H1 (cell line): ENCODE measurements around the gene TFDP1. TPM values are rescaled to one million over a fixed set of nuclear protein-coding genes. Genes with fewer than 3 reads are reported as not detected.

ENCODE experiments used
- CTCF ChIA-PET: fragments of 300-600 bp; sonication (Branson Sonifier 250); formaldehyde crosslinking; loops from one replicate; lab custom pipeline; 2021; ENCODE audit not compliant: partially characterized antibody; lab: Charles Lee
- POLR2A ChIA-PET: fragments of 300-600 bp; sonication (Branson Sonifier 250); formaldehyde crosslinking; loops from one replicate; lab custom pipeline; 2021; ENCODE audit warnings: inconsistent platforms; ENCODE audit not compliant: partially characterized antibody; lab: Charles Lee
- DNase-seq, 2 experiments: peaks; one replicate each; pipeline versions ENCODE4 v3.0.0 to v3.0.0-alpha.2; 2010 to 2022; ENCODE audit warnings: low spot score in 2 of 2, low read depth in 1 of 2, mixed read lengths in 1 of 2
- FAIRE-seq: peaks from 2 replicates; lab custom pipeline; 2011; peaks lifted over from hg19 to GRCh38; lab: Jason Lieb, UNC
- H2AFZ ChIP-seq: 2 replicates; pipeline ENCODE4 v1.8.1; 2012; ENCODE audit warnings: low read length, inconsistent platforms
- H2AK5ac ChIP-seq: 2 replicates; pipeline ENCODE4 v1.6.1; 2013; ENCODE audit warnings: low read depth, low read length
- H2BK120ac ChIP-seq: replicated peaks from 2 replicates; pipeline ENCODE3; 2013; ENCODE audit warnings: low read depth, low read length, inconsistent platforms
- H2BK12ac ChIP-seq: 2 replicates; pipeline ENCODE4 v1.6.1; 2013; ENCODE audit warnings: low read depth, low read length
- H2BK15ac ChIP-seq: 2 replicates; pipeline ENCODE4 v1.6.1; 2013; ENCODE audit warnings: low read length
- H2BK20ac ChIP-seq: 2 replicates; pipeline ENCODE4 v1.6.1; 2013; ENCODE audit warnings: low read length
- H2BK5ac ChIP-seq: 2 replicates; pipeline ENCODE4 v1.6.1; 2013; ENCODE audit warnings: low read depth, low read length
- H3K14ac ChIP-seq: 2 replicates; pipeline ENCODE4 v1.6.1; 2013; ENCODE audit warnings: inconsistent platforms; ENCODE audit not compliant: insufficient read length
- H3K18ac ChIP-seq: 2 replicates; pipeline ENCODE4 v1.6.1; 2013; ENCODE audit warnings: low read length; ENCODE audit errors: extremely low read depth
- H3K23ac ChIP-seq: 2 replicates; pipeline ENCODE4 v1.6.1; 2013; ENCODE audit warnings: inconsistent platforms; ENCODE audit not compliant: insufficient read length
- H3K23me2 ChIP-seq: 2 replicates; pipeline ENCODE4 v1.6.1; 2013; ENCODE audit warnings: low read depth, low read length
- H3K27ac ChIP-seq: 2 replicates; pipeline ENCODE4 v1.6.1; 2011; ENCODE audit warnings: low read depth, low read length, inconsistent platforms
- H3K27me3 ChIP-seq, 4 experiments: replicated peaks in 1 of 4; 1 replicate in 1 of 4; 2 replicates in 3 of 4; pipeline versions ENCODE4 v1.6.1 to v1.8.1; 2011 to 2013; ENCODE audit warnings: low read length in 3 of 4, mild to moderate bottlenecking in 3 of 4, inconsistent platforms in 2 of 4, mixed read lengths in 2 of 4, moderate library complexity in 1 of 4; ENCODE audit not compliant: control insufficient read depth in 3 of 4, insufficient read depth in 3 of 4; ENCODE audit errors: extremely low read depth in 1 of 4
- H3K36me3 ChIP-seq, 4 experiments: 2 replicates each; pipeline versions ENCODE4 v1.6.1 to v1.8.1; 2011 to 2013; ENCODE audit warnings: mild to moderate bottlenecking in 4 of 4, low read length in 3 of 4, moderate library complexity in 2 of 4, control low read depth in 1 of 4, inconsistent platforms in 1 of 4; ENCODE audit not compliant: insufficient read depth in 4 of 4, control insufficient read depth in 2 of 4
- H3K4ac ChIP-seq: replicated peaks from 2 replicates; pipeline ENCODE3; 2013; ENCODE audit warnings: low read length, low read depth, mixed read lengths, inconsistent platforms; ENCODE audit not compliant: insufficient read length
- H3K4me1 ChIP-seq, 4 experiments: replicated peaks in 1 of 4; 1 replicate in 1 of 4; 2 replicates in 3 of 4; pipeline versions ENCODE4 v1.6.1 to v1.8.1; 2011 to 2013; ENCODE audit warnings: low read length in 3 of 4, inconsistent platforms in 2 of 4, mixed read lengths in 1 of 4; ENCODE audit not compliant: insufficient read depth in 4 of 4, control insufficient read depth in 3 of 4
- H3K4me2 ChIP-seq, 2 experiments: 2 replicates each; pipeline versions ENCODE4 v1.6.1 to v1.8.1; 2011 to 2013; ENCODE audit warnings: low read depth in 2 of 2, low read length in 2 of 2, control low read depth in 1 of 2, inconsistent platforms in 1 of 2, mild to moderate bottlenecking in 1 of 2; ENCODE audit not compliant: insufficient read depth in 1 of 2
- H3K4me3 ChIP-seq, 4 experiments: fragments of 200-600, 300-600 bp in 1 of 4; sonication (generic), shearing (Covaris generic), sonication (Bioruptor Twin) in 1 of 4; 2 replicates each; pipeline versions ENCODE4 v1.5.1 to v1.8.1; 2011 to 2016; ENCODE audit warnings: low read length in 4 of 4, low read depth in 3 of 4, control low read depth in 2 of 4, inconsistent platforms in 2 of 4, mild to moderate bottlenecking in 2 of 4, mixed read lengths in 1 of 4, moderate library complexity in 1 of 4; ENCODE audit not compliant: insufficient read depth in 2 of 4; ENCODE audit errors: extremely low read depth in 1 of 4
- H3K56ac ChIP-seq: replicated peaks from 2 replicates; pipeline ENCODE3; 2013; ENCODE audit warnings: low read depth, mild to moderate bottlenecking, mixed read lengths, low read length, inconsistent platforms; ENCODE audit not compliant: insufficient read length
- H3K79me1 ChIP-seq: 2 replicates; pipeline ENCODE4 v1.6.1; 2013; ENCODE audit warnings: low read depth, low read length, control low read depth
- H3K79me2 ChIP-seq, 2 experiments: 2 replicates each; pipeline versions ENCODE4 v1.6.1 to v1.8.1; 2012 to 2013; ENCODE audit warnings: low read length in 2 of 2, mild to moderate bottlenecking in 2 of 2, inconsistent platforms in 1 of 2; ENCODE audit not compliant: insufficient read depth in 2 of 2, control insufficient read depth in 1 of 2
- H3K9ac ChIP-seq, 4 experiments: replicated peaks in 1 of 4; 1 replicate in 1 of 4; 2 replicates in 3 of 4; pipeline versions ENCODE4 v1.6.1 to v1.8.1; 2011 to 2013; ENCODE audit warnings: low read depth in 3 of 4, low read length in 3 of 4, control low read depth in 2 of 4, mild to moderate bottlenecking in 2 of 4, moderate library complexity in 2 of 4, inconsistent platforms in 1 of 4; ENCODE audit errors: extremely low read depth in 1 of 4
- H3K9me3 ChIP-seq, 2 experiments: 2 replicates each; pipeline versions ENCODE4 v1.6.1 to v1.8.1; 2012 to 2013; ENCODE audit warnings: mild to moderate bottlenecking in 2 of 2, moderate library complexity in 2 of 2, control low read depth in 1 of 2, inconsistent platforms in 1 of 2, low read depth in 1 of 2, low read length in 1 of 2, mixed read lengths in 1 of 2; ENCODE audit not compliant: insufficient read depth in 2 of 2
- H4K20me1 ChIP-seq, 2 experiments: replicated peaks in 1 of 2; 2 replicates each; pipeline versions ENCODE3 to v1.8.1; 2011 to 2013; ENCODE audit warnings: inconsistent platforms in 2 of 2, low read length in 2 of 2, mild to moderate bottlenecking in 1 of 2; ENCODE audit not compliant: insufficient read depth in 2 of 2, control insufficient read depth in 1 of 2
- H4K5ac ChIP-seq: 2 replicates; pipeline ENCODE4 v1.6.1; 2013; ENCODE audit warnings: low read length, low read depth, mixed read lengths, inconsistent platforms; ENCODE audit not compliant: insufficient read length
- H4K8ac ChIP-seq: 2 replicates; pipeline ENCODE4 v1.8.0; 2013; ENCODE audit warnings: mild to moderate bottlenecking, moderate library complexity, low read length, inconsistent platforms; ENCODE audit not compliant: insufficient read depth; ENCODE audit errors: extremely low read depth
- H4K91ac ChIP-seq: replicated peaks from 2 replicates; pipeline ENCODE3; 2013; ENCODE audit warnings: low read length, mixed read lengths, inconsistent platforms; ENCODE audit not compliant: insufficient read length
- BACH1 ChIP-seq: IDR thresholded peaks from 2 replicates; pipeline ENCODE4 v1.6.1; 2012; ENCODE audit warnings: low read length, improper control_type of control experiment
- CBX8 ChIP-seq: fragments of 300-800, 300-1000 bp; sonication (generic); IDR thresholded peaks from 2 replicates; pipeline ENCODE4 v1.7.1; 2016; ENCODE audit warnings: low read depth, low read length, borderline replicate concordance
- CREB1 ChIP-seq: IDR thresholded peaks from 2 replicates; pipeline ENCODE4 v1.6.1; 2012; ENCODE audit warnings: inconsistent platforms
- MAFK ChIP-seq: IDR thresholded peaks from 2 replicates; pipeline ENCODE4 v1.6.1; 2012; ENCODE audit warnings: low read depth, mild to moderate bottlenecking, improper control_type of control experiment, low read length
- NRF1 ChIP-seq: IDR thresholded peaks from 2 replicates; pipeline ENCODE4 v1.6.1; 2011; ENCODE audit warnings: mild to moderate bottlenecking, low read depth, low read length, improper control_type of control experiment
- RBBP5 ChIP-seq: IDR thresholded peaks from 2 replicates; pipeline ENCODE4 v1.7.1; 2012; ENCODE audit warnings: low read depth, mild to moderate bottlenecking, inconsistent platforms, low read length, moderate library complexity, borderline replicate concordance
- RFX5 ChIP-seq: IDR thresholded peaks from 2 replicates; pipeline ENCODE4 v1.6.1; 2011; ENCODE audit warnings: low read depth, low read length, improper control_type of control experiment, borderline replicate concordance
- RNF2 ChIP-seq: fragments of 200-900, 300-1000 bp; sonication (generic); IDR thresholded peaks from 2 replicates; pipeline ENCODE4 v1.7.1; 2016; ENCODE audit warnings: borderline replicate concordance, low read depth, mild to moderate bottlenecking, antibody characterized with exemption, low read length; ENCODE audit not compliant: poor library complexity, severe bottlenecking; ENCODE audit errors: missing control alignments
- TCF12 ChIP-seq: IDR thresholded peaks from 2 replicates; pipeline ENCODE4 v1.6.1; 2011; ENCODE audit warnings: low read depth, mild to moderate bottlenecking, low read length
- WGBS, 2 experiments: shearing (Covaris generic) in 1 of 2; methylation state at CpG; one replicate each; pipeline versions ENCODE4 v1.1.6 to v1.1.7; 2013 to 2015; ENCODE audit warnings: low lambda C conversion rate in 2 of 2, mixed read lengths in 2 of 2, inconsistent platforms in 1 of 2, low coverage in 1 of 2, missing lambda C conversion rate in 1 of 2; ENCODE audit not compliant: insufficient replicate concordance in 2 of 2, insufficient coverage in 1 of 2, insufficient read length in 1 of 2; ENCODE audit errors: extremely low coverage in 1 of 2, missing lambda C conversion rate in 1 of 2; 5-methylcytosine and 5-hydroxymethylcytosine counted together
- polyA plus RNA-seq, 7 experiments: library from polyadenylated mRNA; depleted of rRNA in 3 of 7; stranded (reverse) in 5 of 7; unstranded in 2 of 7; fragments of >200 nt in 5 of 7; fragments of 200-250 nt in 2 of 7; gene quantifications; 1 replicate in 5 of 7; 2 replicates in 1 of 7; 4 replicates in 1 of 7; pipeline versions ENCODE4 v1.2.1 to v1.2.3, GENCODE V29; 2011 to 2013; ENCODE audit warnings: missing spikeins in 2 of 7, mixed read lengths in 2 of 7
- total RNA-seq: library from RNA; stranded (reverse); fragmentation: NEBNext Ultra II Directional; extraction: Animal tissue kit (Norgen Biotek cat#: 25700); gene quantifications from 2 replicates; pipeline ENCODE4 v1.2.1, GENCODE V29; 2021
- TF ChIP-seq, protein P1 (sequence below): IDR thresholded peaks from 2 replicates; pipeline ENCODE4 v1.6.1; 2012; ENCODE audit warnings: low read length, inconsistent platforms

The TFDP1 gene
- total and polyA plus RNA-seq, 2 of the 8 experiments (the other 6 are each of a cell fraction or from before 2014, with no cell fraction given), result 43.6 to 81.9 TPM

DNA sequence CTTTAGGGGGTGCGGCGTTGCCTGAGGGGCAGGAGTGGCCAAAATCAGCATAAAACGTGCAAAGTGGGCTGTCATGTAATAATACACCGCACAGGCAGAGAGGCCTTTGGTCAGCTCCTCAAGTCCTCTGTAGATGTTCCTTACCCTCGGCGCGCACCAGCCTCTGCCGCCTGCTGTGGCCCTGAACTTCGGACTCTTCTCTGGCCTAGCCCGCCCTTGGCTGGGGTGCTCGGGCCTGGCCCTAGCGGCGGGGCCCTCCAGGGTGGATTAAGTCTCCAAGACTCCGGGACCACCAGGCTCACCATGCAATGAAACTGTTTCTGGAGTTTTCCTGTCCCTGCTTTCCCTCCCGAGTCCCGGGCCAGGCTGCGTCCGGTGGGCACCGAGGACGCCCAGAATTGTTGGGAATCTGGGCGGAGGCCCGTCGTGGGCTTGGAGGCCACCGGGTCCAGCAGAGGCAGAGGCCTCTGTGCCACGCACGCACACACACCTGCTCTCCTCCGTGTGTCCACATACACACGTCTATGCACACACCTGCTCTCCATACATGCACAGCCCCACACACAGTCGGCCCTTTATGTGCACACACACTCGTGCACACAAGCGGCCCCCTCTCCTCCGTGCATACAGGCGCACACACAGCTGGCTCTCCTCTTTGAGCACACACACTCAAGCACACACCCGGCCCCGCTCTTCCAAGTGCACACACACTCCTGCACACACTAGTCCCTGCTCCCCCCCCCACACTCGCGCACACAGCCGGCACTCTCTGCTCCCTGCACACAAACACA, 1.5 kb upstream of the TFDP1 start:
- H3K4ac ChIP-seq, result no peak overlapping the region
- ChIA-PET CTCF (no interaction called here), POLR2A (interaction anchor here (0.7 to 0.8 kb wide), 2 partner anchors 13 to 18 kb away, joined by 3 to 4 read pairs; no protein-coding TSS in a partner anchor)
- H3K9ac ChIP-seq, result no peak overlapping the region
- no peak overlapping the region for H3K27ac ChIP-seq
- H3K4me1 ChIP-seq, result peaks cover 0 to 3% (median 1%) of the 10 kb centered on the region in 4 experiments; a peak in 1 of 7 replicates
- H3K36me3 ChIP-seq, result peaks cover 0 to 15% (median 3%) of the 10 kb centered on the region in 4 experiments; a peak in 4 of 8 replicates
- no peak overlapping the region for H3K14ac ChIP-seq
- 89% methylated on average over 36 of the region's 38 CpGs; no CpG with 5 or more reads in 1 of the 2 experiments for WGBS, 2 experiments
- H3K23me2 ChIP-seq, result peaks cover 8% of the 10 kb centered on the region
- H3K79me1 ChIP-seq, result peaks cover 6% of the 10 kb centered on the region
- H2BK12ac ChIP-seq, result no peak overlapping the region; the same call in 1 of the 2 replicates
- H3K18ac ChIP-seq, result no peak overlapping the region
- no peak overlapping the region for H2BK15ac ChIP-seq
- no peak overlapping the region for H4K91ac ChIP-seq
- no peaks in the 10 kb centered on the region for H3K9me3 ChIP-seq
- peaks cover 2 to 5% of the 10 kb centered on the region in 2 experiments for H4K20me1 ChIP-seq
- H3K56ac ChIP-seq, result no peak overlapping the region
- H4K8ac ChIP-seq, result no peak overlapping the region
- H2BK20ac ChIP-seq, result no peak overlapping the region
- H3K4me3 ChIP-seq, result no peak overlapping the region
- no peak overlapping the region for H3K23ac ChIP-seq
- H4K5ac ChIP-seq, result no peak overlapping the region
- no peak overlapping the region for H2BK5ac ChIP-seq
- H2BK120ac ChIP-seq, result no peak overlapping the region
- DNase-seq (peak in 1 of 2 experiments; percentile 44), FAIRE-seq (no peak)
- peaks cover 0 to 25% of the 10 kb centered on the region in 2 experiments; a peak in 3 of 4 replicates for H3K79me2 ChIP-seq
- no peak overlapping the region for H2AFZ ChIP-seq
- H3K27me3 ChIP-seq, result no peaks in the 10 kb centered on the region
- no peak overlapping the region for H2AK5ac ChIP-seq
- no peak overlapping the region; a peak in 1 of 4 replicates for H3K4me2 ChIP-seq
- TF ChIP-seq BACH1 (no peak), RFX5 (no peak), TCF12 (no peak), RNF2 (no peak), MAFK (no peak), RBBP5 (no peak), CBX8 (no peak), NRF1 (no peak), CREB1 (no peak)
- TF ChIP-seq, protein P1, sequence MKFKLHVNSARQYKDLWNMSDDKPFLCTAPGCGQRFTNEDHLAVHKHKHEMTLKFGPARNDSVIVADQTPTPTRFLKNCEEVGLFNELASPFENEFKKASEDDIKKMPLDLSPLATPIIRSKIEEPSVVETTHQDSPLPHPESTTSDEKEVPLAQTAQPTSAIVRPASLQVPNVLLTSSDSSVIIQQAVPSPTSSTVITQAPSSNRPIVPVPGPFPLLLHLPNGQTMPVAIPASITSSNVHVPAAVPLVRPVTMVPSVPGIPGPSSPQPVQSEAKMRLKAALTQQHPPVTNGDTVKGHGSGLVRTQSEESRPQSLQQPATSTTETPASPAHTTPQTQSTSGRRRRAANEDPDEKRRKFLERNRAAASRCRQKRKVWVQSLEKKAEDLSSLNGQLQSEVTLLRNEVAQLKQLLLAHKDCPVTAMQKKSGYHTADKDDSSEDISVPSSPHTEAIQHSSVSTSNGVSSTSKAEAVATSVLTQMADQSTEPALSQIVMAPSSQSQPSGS, result no peak
